Activated CD8-positive, alpha-beta memory T cell treated with anti-CD3 and anti-CD28 coated beads for 1 hour (primary cell): ENCODE results near the gene OSCP1.
A peak's percentile ranks its signal among the peaks of the same experiment; 100 is the strongest.

Experiments
- DNase-seq, 2 donors: peaks; one replicate each; pipeline ENCODE4 v3.0.0-alpha.2; 2020; ENCODE audit warnings: low read depth in 1 of 2; ENCODE audit errors: extremely low read depth in 1 of 2

Gene OSCP1

DNA sequence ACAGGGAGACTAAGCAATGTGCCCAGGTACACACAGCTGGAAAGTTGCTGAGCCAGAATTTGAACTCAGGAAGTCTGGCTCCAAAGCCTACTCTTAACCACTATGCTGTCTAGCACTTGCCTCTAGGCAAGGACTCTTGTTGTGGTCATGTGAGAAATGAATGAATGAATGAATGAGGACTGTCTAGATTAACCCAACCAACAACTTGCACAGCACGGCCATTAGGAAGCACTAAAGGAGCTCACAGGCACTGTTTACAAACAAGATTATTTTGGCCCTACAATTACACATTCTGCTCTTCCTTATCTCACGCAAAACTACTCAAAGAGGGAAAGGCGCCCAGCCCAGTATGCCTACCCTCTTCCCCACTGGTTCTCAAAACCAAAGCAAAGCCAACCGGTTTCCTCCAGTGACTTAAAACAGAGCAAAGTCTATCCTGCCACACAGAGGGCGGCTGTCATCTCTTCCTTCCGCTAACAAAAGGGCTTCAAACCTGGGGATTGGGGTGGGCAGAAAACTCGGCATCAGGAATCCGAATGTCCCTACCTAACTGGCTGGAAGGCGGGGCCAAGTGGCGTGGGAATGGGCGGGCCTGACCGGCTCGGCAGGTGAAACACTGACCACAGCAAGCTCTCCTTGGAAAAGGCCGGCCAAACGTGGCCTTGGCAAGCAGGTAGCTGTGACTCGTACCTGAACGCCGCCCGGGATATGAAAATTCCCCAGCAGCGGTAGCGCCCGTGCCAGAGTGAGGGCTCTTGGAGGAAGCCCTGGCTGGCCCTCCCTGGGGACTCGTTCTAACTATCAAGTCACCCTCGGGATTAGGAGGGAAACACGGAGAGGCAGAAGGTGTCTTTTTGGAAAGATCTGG, 65.5 kb downstream of the OSCP1 start:
- no peak for DNase-seq

DNA sequence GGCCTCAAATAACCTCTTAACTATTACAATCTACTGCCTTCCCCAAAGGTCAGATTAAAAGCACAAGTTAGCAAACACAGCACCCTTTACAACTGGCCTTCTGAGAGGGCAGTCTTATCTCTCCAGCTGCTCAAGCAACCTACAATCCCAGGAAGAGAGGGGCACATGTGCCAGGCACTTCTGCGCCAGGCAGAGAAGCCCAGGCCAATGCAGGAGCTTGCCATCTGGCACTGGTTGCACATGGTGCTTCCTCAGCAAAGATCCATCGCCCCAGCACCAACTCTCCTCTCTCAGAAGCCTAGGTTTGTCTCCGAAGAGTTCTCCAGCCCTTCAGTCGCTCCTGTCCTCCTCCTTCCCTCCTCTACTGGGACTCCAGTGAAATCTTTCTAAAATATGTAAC, 67.0 kb downstream of the OSCP1 start:
- no peak for DNase-seq

DNA sequence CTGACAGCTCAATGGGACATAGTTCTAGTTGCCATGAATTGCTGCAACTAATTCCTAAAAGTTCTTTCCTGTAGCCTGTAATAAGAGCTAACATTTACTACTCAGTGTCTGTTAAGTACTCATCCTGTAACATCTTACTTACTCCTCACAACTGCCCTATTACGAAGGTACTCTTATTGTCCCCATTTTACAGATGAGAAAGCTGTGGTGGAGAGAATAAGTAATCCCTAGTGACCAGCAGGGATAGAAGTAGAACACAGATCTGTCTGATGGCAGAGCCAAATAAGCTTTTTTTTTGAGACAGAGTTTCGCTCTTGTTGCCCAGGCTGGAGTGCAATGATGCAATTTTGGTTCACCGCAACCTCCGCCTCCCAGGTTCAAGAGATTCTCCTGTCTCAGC, 67.6 kb downstream of the OSCP1 start:
- DNase-seq: no peak

DNA sequence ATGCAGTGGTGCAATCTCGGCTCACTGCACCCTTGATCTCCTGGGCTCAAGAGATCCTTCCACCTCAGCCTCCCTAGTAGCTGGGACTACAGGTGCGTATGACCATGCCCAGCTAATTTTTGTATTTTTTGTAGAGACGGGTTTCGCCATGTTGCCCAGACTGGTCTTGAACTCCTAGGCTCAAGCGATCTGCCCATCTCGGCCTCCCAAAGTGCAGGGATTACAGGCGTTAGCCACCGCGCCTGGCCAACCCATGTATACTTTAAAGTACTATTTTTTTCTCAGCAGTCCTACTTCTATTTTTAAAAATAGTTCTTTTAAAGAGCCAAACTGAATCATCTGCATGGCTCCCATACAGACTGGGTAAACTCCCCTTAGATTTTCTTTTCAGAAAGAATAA, 68.0 kb downstream of the OSCP1 start:
- no peak for DNase-seq

DNA sequence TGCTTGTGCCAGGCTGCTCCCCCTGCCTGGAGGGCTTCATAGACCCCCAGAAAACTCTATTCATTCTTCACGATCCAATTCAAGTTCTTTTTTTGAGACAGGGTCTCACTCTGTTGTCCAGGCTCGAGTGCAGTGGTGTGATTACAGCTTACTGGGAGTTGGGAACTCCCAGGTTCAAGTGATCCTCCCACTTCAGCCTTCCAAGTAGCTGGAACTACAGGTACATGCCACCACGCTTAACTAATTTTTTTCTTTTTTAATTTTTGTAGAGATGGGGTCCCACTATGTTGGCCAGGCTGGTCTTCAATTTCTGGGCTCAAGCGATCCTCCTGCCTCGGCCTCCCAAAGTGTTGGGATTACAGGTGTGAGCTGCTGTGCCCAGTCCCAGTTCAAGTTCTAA, 68.8 kb downstream of the OSCP1 start:
- DNase-seq: no peak

DNA sequence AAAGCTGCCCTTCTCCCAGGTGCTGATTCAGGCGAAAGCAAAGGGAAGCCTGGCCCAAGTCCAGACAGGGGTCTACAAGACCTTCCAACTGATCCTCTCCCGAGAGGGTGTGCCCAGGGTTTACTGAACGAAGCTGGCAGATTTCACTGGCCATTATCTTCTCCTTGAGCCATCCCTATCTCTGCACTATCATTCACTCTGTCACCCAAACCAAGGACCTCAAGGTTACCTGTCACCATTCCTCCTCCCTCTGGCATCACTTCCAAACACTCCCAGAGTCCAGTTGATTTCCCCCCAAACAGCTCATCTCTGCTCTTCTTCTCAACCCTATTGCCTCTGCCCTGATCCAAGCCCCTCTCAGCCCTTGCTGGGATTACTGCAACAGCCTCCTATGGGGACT, 69.5 kb downstream of the OSCP1 start:
- no peak for DNase-seq

DNA sequence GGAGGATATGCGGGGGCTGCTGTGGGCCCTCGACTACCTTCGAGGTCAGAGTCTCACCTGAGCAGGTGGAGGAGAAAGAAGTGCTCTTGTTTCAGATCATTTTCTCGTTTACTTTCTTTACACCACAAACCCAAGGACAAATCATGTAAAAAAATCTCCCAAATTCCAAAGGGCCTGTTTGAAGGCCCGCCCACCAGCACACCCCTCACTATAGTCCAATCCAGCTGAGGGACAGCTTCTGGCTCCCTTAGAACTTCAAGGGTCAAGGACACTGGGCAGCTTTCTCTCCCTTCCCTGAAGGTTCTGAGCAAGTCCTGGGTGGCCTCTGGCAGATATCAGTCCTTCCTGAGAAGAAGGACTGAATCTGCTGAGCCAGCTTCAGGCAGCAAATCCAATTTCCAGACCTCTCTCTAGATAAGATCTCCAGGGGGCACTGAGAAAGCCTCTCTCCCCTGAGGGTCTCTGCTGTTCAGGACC, 70.1 kb downstream of the OSCP1 start:
- no peak for DNase-seq

DNA sequence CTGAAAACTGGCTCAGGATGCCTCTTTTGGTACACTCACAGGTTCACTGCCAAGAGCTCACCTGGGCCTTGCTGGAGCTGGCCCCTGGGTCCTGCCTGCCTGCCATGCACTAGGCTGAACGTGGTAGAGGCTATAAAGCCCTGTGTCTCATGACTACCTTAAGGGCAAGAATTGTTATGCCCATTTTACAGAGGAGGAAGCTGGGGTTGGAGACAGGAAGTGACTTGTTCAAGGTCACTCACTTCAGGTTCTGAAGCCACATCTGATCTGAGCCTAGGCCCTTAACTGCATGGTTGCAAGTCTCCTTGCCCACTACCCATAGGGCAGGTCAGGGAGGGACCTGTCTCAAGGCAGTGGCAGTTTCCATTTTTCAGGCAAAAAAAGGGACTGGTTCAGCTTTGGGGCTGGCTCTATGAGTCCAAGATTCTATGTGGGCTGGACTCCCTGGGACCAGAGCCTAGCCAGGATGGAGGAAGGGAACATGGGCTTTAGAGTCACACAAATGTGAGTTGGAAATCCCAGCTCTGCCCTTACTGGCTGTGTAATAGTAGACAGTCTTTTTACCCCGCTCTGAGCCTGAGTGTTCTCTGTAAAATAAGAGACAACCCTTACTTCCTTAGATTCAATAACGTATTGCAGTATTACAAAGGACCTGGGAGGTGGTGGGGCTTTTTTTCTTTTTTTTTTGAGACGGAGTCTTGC, 72.3 kb downstream of the OSCP1 start:
- DNase-seq: no peak

DNA sequence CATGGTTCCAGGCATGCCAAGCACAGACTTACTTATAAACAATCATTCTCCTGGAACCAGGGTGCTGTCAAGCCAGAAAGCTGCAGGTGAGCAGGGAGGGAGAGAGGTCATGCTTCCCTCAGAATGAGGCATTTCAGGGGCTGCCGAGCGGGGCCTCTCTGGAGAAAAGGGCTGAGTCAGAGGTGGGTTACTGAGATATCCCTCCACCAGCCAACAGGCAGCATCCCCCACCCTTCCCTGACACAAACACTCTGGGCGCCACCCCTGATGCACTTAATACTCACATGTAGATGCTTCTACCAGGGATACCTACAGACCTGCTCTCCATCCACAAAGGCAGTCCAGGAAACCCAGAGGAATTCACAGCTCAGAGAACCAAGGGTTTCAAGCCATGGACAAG, 77.6 kb downstream of the OSCP1 start:
- no peak for DNase-seq

DNA sequence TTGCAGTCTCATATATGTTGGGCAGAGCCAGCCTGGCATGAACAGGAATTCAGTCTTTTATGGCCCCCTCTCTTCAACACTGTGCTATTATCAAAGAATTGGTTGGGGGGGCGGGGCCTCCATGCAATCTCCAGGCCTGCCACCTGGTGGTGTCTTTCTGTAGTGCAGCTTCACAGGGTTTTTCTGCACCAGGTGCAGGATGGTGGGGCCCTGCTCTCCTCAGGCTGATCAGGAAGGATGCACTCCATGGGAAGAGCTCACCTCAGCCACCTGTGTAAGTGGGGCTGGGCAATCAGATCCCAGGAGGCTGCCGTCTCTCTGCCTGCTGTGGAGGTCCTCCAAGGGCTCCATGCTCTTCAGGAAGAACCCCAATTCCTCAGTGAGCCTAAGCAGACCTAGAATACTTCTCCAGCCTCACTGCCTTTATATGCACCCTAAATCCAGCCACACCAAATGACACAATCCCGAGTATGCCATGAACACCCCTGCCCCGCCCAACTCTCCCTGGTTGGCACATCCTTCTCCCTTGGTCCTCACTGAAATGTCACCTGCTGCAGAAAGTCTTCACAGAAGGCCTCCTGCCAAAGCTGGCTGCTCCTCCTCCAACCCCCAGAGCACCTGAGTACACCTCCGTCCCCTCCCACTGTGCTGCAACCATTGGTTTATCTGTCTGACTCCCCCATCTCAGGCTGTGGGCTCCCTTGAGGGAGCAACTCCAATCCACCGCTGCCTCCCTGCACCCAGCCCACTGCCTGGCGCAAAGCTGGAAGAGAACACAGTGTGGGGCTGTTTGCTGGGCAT, 81.0 kb downstream of the OSCP1 start:
- DNase-seq: peak; percentile 59 to 77
